HG03025 (cell line): ENCODE measurements around the gene NOL4L.

ENCODE experiments used
- ATAC-seq: cut with Tn5 transposase; IDR thresholded peaks from one replicate; pipeline ENCODE4 v1.9.1; 2021; ENCODE audit warnings: mild to moderate bottlenecking, moderate library complexity; ENCODE audit not compliant: unreplicated experiment, low FRiP score

The NOL4L gene

GRCh38 chr20:32564921-32565734 lies 20.0 kb downstream of the NOL4L start:
- no peak for ATAC-seq

GRCh38 chr20:32564440-32564839 lies 20.7 kb downstream of the NOL4L start:
- no peak for ATAC-seq

GRCh38 chr20:32563311-32564272 lies 21.5 kb downstream of the NOL4L start:
- no peak for ATAC-seq

GRCh38 chr20:32562495-32562911 lies 22.6 kb downstream of the NOL4L start:
- no peak for ATAC-seq

GRCh38 chr20:32560989-32561830 lies 23.9 kb downstream of the NOL4L start:
- no peak for ATAC-seq

- ATAC-seq = no peak
Observed at GRCh38 chr20:32560482-32560988, 24.6 kb downstream of the NOL4L start.

- ATAC-seq = no peak
Observed at GRCh38 chr20:32559753-32560380, 25.3 kb downstream of the NOL4L start.

GRCh38 chr20:32559205-32559752 lies 25.9 kb downstream of the NOL4L start:
- no peak for ATAC-seq

GRCh38 chr20:32558526-32558925 lies 26.6 kb downstream of the NOL4L start:
- ATAC-seq = no peak

- no peak for ATAC-seq
Observed at GRCh38 chr20:32557319-32557718, 27.8 kb downstream of the NOL4L start.

- no peak for ATAC-seq
Observed at GRCh38 chr20:32556312-32557184, 28.6 kb downstream of the NOL4L start.

GRCh38 chr20:32555584-32555983 lies 29.5 kb downstream of the NOL4L start:
- no peak for ATAC-seq

GRCh38 chr20:32554965-32555289 lies 30.2 kb downstream of the NOL4L start:
- ATAC-seq = no peak

- ATAC-seq = no peak
Observed at GRCh38 chr20:32553618-32554017, 31.5 kb downstream of the NOL4L start.

GRCh38 chr20:32551693-32552092 lies 33.4 kb downstream of the NOL4L start:
- no peak for ATAC-seq

- no peak for ATAC-seq
Observed at GRCh38 chr20:32549842-32550241, 35.3 kb downstream of the NOL4L start.

- no peak for ATAC-seq
Observed at GRCh38 chr20:32547753-32548034, 37.4 kb downstream of the NOL4L start.

- no peak for ATAC-seq
Observed at GRCh38 chr20:32546918-32547752, 38.0 kb downstream of the NOL4L start.
